ENCODE results near the gene ARMH3.
"Not testable (repeated sequence)": the region's sequence is repeated elsewhere in the genome, so short reads cannot be mapped to it uniquely, and the experiment has no call there.

The ARMH3 gene

DNA sequence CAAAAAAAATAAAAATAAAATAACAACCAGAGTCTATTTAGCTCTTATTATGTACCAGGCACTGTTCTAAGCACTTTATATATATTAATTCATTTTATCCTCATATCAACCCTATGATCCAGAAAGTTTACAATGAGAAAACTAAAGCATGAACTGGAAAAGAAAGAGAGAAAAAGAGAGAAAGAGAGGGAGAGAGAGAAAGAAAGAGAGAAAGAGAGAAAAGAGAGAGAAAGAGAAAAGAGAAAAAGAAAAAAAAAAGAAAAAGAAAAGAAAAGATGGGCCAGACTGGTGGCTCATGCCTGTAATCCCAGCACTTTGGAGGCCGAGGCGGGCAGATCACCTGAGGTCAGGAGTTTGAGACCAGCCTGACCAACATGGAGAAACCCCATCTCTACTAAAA, 9.9 kb downstream of the ARMH3 start:
- DNase-seq (ENCODE audit: low read depth in 1 of 2, low spot score in 1 of 2), result no peak

DNA sequence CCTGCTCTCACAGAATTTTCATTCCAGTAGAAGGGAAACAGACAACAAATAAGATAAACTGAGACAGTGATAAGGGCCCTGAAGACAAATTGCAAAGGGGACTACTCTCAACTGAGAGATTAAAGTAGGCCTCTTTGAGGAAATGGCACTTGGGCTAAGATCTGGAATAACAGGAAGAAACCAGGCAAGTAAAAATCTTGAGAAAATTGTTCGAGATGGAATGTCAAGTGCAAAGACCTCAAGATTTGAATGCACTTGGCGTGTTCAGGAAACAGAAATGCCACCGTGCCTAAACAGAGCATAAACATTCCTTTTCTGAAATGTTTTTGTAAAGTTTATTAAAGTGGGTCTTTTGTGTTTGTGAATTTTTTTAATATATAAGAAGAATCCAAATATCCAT, 10.7 kb downstream of the ARMH3 start:
- DNase-seq (ENCODE audit: low read depth in 1 of 2, low spot score in 1 of 2), result no peak

DNA sequence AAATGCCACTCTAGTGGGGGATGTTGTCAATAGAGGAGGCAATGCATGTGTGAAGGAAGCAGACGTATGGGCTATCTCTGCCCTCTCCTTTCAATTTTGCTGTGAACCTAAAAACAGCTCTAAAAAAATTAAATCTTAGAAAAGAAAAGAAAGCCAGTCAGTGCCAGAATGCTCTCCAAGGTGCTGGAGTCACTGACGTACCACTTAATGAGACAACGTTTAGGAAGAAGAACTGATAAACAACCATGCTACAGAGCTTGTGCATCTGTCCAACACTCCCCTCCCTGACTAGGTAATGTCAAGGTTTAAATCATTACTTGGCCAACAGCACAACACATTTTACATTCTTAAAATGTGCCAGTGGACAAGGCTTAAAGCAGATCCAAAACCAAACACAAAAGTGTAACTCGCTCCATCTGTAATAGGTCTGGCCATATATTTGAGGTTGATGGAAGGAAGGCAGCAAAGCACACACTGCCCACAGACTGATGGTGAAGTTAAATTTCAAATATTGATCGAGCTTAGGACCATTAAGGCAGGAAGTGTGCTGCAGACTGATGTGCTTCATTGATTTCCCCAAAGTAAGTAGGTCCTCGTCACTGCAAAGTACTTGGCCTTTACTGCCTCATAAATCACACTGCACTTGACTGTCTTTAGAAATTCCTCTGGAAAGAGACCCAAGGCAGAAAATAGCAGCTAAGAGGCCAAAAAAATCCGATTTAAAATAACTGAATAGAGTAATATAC, 15.5 kb downstream of the ARMH3 start:
- no peak for DNase-seq (ENCODE audit: low read depth in 1 of 2, low spot score in 1 of 2)

DNA sequence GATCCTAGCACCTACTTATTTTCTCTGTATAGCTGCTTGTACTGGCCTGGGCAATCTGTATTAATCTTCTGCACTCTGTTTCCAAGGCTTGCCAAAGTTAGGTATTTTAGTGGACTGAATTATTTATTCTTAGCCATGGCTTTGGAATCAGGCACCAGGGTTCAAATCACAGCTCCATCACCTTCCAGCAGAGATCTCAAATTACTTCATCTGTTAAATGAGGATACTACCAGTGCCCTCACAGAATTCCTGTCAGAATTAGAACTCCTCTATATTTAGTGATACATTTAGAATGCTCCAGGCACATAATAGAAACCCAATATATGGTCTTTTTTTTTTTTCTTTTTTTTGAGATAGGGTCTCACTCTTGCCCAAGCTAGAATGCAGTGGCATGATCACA, 17.6 kb downstream of the ARMH3 start:
- DNase-seq (ENCODE audit: low read depth in 1 of 2, low spot score in 1 of 2), result no peak

DNA sequence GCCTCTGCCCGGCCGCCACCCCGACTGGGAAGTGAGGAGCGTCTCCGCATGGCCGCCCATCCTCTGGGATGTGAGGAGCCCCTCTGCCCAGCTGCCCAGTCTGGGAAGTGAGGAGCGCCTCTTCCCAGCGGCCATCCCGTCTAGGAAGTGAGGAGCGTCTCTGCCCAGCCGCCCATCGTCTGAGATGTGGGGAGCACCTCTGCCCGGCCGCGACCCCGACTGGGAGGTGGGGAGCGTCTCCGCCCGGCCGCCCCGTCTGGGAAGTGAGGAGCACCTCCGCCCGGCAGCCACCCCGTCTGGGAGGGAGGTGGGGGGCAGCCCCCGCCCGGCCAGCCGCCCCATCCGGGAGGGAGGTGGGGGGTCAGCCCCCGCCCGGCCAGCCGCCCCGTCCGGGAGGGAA, 20.2 kb downstream of the ARMH3 start:
- DNase-seq (ENCODE audit: low read depth in 1 of 2, low spot score in 1 of 2), result not testable (repeated sequence)

DNA sequence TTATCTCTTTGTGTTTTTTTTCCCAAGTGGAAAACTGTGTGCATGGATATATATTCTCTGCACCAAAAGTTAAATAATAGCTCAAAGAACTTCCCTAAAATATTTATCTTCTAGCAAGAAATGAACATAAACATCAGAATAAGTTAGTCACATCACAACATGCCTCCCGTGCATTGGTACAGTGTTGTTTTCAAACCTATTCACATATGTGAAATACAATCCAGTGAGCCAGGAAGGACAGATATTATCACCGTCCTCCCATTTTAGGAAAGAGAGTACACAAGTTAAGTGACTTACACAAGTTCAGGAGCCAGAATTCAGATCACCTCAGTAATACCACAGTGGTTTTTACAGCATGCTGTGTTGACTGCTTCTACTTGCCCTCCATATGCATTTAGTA, 22.2 kb downstream of the ARMH3 start:
- no peak for DNase-seq (ENCODE audit: low read depth in 1 of 2, low spot score in 1 of 2)

DNA sequence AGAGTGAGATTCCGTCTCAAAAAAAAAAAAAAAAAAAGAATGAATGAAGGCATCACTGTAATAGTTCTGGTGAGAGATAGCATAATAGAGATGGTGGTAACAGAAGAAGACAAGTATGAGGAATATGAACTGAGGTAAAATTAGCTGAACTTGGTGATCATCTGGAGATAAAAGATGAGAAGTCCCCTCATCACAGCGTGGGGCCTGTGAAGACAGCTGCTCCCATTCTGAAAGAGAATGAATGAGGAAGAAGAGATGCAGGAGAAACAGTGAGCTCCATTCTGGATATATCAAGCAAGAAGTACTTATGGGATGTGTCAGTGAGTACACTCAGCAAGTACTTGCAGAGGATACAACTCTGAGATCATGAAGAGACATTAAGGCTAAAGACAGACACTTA, 28.7 kb downstream of the ARMH3 start:
- DNase-seq (ENCODE audit: low read depth in 1 of 2, low spot score in 1 of 2), result no peak

DNA sequence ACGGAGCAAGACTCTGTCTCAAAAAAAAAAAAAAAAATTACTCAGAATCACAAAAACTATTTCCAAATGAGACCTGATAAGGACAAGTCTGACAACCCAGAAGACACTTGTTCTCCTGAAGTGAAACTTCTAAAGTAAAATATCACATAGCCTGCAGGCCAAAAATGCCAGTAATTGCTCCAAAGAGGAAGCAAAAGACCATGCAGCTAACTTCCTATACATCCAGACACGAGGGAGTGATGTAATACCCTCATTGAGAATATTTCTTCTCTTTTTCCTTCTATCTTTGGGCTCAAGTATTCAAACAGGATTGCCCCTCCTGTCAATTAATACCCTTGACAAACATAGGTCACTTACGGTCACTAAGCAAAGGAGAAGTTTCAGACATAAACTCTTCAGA, 31.2 kb downstream of the ARMH3 start:
- DNase-seq (ENCODE audit: low read depth in 1 of 2, low spot score in 1 of 2), result no peak

DNA sequence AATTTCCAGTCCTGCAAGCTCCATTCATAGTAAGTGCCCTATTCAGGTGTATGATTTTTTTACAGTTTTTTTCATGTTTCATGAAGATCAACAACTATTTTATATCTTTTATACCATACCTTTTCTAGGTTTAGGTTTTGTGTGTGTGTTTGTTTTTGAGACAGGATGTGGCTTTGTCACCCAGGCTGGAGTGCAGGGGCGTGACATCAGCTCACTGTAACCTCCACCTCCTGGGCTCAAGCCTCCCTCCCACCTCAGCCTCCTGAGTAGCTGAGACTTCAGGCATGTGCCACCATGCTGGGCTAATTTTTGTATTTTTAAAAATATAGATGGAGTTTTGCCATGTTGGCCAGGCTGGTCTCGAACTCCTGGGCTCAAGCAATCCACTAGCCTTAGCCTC, 35.0 kb downstream of the ARMH3 start:
- no peak for DNase-seq (ENCODE audit: low read depth in 1 of 2, low spot score in 1 of 2)

DNA sequence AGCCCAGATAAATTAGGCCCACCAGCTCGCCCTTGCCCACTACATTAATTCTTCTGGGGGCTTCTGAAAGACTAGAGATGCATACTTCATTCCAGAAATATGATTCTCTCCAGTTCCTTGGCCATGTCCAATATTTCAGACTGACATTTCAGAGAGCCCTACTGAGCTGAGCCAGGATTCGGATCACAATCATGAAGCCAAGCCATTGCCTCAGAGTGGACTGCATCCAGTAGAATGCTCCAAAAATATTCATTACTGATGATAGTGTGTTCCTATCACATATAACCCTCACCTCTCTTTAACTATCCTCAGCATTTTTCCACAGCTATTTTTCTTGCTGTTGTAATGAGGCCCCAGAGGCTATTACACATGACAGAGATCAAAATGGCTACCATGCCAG, 38.7 kb downstream of the ARMH3 start:
- DNase-seq (ENCODE audit: low read depth in 1 of 2, low spot score in 1 of 2), result no peak

DNA sequence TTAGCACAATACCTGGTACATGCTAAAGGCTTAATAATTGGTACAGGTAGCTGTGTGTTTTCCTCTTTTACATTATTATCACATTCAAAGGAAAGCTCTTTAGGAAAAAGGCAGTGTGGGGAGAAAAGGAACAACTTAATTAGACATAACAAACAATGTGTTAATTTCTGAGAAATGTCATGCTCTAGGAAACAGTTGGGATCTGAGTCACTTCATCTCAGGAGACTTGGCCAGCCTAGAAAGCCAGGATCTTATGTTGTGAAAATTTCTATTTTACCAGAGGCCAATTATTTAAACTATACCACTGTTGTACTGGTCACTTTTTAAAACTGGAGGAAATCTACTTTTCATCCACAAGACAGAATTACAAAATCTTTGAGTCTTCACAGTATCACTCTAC, 39.6 kb downstream of the ARMH3 start:
- no peak for DNase-seq (ENCODE audit: low read depth in 1 of 2, low spot score in 1 of 2)

DNA sequence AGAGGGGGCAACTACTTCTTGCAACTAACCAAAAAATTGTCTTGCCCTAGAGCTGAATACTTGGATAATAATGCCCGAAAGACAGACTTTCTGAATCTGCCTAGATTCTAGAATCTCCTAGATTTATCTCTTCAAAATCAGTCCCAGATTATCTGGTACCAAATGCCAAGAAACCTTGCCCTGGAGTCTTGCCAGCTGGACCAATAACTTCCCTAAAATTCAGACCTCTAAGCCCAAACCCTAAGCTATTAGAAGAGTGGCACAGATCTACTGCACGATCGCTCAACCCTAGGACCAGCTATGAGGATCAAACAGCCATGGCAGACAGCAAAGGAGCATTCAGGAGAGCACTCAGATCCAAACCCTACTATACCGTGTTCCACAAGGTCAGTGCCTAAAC, 45.0 kb downstream of the ARMH3 start:
- DNase-seq (ENCODE audit: low read depth in 1 of 2, low spot score in 1 of 2), result no peak

DNA sequence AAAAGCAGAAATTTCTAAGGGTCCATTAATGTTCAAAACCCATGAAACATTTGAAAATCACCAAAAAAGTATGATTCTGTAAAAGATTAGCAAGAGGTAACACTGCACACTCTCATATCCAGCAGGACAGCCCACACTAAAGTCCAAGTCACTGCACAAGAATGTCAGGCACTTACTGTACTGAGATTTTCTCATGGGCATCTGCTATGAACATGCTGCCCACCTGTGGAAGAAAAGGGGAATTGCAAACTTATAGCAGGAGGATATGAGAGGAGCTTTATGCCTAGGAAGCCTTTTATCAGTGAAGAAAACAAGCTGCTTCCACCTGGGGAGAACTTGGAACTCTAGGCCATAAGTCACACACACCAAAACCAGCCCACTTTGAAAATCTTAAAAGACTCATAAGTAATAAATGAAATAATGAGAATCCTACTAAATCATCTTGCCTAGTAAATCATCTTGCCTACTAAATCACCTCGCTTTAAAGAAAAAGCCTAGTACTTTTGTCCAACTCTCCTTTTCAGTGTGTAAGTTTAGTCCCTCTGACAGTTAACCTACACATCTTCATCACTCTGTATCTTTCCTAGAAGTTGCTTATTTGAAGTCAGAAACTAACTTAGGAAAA, 46.1 kb downstream of the ARMH3 start:
- peak in 1 of 2 donors; percentile 38 for DNase-seq (ENCODE audit: low read depth in 1 of 2, low spot score in 1 of 2)

DNA sequence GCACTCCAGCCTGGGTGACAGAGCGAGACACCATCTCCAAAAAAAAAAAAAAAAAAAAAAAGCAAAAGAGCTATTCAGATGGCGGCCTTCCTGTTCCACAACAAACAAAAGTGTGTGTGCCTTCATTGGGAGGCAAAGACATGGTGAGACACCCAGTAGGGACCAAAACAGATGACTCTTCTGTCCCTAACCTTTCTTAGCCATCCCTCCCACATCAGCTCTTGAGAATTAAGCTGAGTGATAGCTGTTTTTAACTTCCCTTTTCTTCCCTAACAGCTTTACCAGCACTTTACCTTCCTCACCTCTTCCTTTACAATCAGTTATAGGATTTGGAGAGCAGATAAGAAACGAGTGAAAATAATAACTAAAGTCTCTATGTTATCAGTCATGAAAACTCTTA, 48.2 kb downstream of the ARMH3 start:
- no peak for DNase-seq (ENCODE audit: low read depth in 1 of 2, low spot score in 1 of 2)

DNA sequence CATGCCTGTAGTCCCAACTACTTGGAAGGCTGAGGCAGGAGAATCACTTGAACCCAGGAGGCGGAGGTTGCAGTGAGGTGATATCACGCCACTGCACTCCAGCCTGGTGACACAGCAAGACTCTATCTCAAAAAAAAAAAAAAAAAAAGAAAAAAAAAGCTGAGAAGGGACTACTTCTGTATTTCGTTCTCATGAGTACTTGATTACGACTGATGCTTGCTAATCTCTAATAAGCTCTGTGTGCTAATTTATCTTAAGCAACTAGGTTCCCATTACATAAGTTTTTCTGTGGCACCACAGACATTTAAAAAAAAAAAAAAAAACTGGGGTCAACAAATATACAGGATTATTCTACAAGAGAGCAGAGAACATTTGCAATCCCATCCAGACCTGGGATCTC, 48.9 kb downstream of the ARMH3 start:
- DNase-seq (ENCODE audit: low read depth in 1 of 2, low spot score in 1 of 2), result not testable (repeated sequence)

DNA sequence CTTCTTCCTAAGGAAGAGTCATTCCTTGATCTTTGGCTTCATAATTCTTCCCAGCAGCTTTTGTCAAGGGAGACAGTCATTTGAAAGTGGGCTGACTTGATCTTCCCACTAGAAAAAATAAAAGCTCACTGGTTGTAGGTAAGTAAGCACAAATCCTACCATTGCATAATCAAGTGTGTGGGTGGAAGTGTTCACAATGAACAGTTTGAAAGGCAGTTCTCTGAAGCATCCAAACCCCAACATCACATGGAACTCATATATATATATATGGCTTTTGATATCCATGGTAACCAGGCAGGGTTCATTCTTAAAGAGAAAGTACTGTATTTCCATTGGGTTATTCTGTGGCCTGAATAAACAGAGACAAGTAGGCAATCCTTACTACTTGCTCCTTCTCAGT, 51.6 kb downstream of the ARMH3 start:
- DNase-seq (ENCODE audit: low read depth in 1 of 2, low spot score in 1 of 2), result no peak

DNA sequence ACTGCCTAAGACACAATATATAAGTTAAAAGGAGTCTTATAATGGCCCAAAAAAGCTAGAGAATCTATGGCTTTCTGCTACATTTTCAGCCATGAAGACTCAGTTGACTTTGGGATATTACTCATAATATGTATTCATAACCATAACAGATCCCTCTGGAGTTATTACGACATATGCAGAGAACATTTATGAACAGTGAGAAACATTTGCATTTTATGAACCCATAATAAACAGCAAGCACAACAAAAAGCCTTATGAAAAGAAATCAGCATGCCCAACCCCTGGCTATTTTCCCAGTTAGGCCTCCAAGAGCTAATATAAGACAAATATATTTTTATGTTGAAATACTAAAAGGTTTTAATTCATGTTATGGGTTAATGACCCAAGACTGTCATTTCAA, 52.4 kb downstream of the ARMH3 start:
- DNase-seq (ENCODE audit: low read depth in 1 of 2, low spot score in 1 of 2), result no peak

DNA sequence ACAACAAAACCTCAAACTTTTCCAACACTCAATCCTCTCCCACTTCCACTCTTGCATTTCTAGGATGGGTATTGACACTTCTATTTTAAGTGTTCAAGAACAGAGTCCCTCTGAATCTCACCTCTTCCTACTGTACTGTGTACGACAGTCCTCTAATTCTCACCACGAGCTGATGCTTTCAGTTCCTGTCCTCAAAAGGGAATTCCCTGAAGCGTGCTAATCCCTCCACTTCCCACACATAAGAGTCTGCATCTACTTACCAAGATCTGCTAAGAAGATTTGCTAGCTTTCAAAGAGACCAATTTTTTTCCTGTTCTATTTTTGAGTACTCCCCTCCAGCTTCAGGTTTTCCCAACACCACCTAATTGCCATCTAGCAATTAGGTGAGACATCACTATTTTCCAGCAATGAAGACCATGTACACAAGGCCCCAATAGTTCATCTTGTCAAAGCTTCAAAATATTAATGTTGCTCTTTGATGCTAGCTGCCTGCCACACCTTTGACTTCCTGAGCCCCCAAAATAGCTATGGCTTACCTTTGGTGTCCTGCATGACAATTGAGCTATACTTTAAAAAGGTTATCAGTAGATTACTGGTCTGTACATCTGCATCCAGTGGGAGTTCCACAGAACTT, 54.4 kb downstream of the ARMH3 start:
- no peak for DNase-seq (ENCODE audit: low read depth in 1 of 2, low spot score in 1 of 2)

DNA sequence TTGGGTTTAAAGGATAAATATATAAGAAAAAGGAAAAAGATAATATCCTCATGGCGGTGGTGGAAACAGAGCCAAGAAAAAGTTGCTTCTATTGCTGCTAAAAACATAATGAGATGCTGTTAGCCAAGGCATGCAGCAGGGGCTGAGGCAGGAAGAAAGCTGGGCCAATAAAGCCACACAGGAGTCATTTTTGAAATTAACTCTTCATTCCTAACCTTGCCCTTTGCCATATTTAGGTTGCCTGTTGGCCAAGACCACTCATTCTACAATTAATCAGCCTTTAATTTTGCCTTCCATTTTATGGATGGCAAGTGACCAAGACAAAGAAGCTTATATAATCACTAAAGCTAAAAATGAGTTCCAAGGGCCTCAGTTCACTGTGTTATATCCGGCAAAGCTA, 58.2 kb downstream of the ARMH3 start:
- DNase-seq (ENCODE audit: low read depth in 1 of 2, low spot score in 1 of 2), result no peak

DNA sequence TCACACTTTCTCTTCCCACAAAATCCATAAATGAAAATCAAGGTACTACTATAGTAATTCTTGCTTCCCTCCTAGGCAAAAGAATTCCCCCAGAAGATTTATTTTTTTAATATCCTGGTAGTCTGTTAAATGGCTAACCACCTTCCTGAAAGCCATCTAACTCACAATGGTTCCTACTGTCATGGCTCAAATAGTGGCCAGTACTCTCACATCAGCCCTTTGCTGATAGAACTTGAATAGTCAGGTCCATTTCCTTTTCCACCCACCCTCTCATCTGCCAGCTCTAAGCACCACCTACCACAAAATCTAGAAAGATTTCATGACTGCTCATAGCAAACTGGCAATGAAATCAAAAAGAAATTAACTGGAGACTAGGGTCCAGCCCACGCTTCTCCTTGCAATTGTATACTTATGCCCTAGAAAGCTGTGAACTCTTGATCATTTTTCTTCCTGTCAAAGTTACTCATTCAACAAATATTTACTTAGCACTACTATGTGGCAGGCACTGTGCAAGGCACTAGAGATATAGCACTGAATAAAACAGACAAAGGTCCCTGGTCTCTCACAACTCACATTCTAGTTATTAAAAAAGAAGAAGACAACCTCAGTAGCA, 60.4 kb downstream of the ARMH3 start:
- DNase-seq (ENCODE audit: low read depth in 1 of 2, low spot score in 1 of 2), result no peak

DNA sequence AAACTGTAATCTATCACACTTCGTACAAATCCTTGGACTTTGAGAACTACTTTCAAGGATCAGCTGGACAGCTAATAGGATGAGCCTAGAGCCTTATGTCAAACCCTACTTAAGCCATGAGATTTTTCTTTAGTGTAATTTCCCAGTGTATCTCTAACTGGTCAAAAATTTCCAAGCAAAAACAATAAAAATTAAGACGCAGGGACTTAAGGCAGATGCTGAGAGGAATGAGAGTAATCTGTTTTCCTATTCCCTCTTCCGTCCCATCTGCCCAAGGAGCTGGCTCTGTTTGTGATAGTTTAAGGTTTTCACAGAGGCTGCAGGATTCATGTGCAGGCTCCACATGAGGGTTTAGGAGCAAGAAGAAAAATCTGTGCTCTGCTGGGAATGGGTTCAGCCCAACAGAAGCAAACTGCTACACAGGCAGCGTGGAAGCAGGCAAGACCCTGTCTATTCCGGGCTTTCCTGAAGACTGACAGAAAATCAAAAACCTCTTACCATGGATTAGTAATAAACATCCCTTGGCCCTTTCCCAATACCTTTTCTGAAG, 62.2 kb downstream of the ARMH3 start:
- no peak for DNase-seq (ENCODE audit: low read depth in 1 of 2, low spot score in 1 of 2)

DNA sequence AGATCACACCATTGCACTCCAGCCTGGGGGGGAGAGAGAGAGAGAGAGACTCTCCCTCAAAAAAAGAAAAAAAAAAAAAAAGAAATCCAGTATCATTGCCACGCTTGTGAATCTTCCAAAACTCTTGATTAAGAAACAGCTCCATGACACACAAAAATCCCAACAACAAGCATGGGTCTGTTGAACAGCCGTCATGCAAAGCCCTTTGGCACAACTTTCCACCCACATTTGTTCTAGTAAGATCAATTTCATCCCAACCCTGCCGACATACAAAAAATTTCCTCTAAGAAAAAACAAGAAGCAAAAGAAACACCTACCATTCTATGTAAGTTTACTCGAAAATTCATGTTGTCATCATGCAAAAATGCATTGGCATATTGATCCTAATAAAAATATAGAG, 62.8 kb downstream of the ARMH3 start:
- no peak for DNase-seq (ENCODE audit: low read depth in 1 of 2, low spot score in 1 of 2)
